ENCODE measurements around the gene XYLT1. TPM values are rescaled to one million over a fixed set of nuclear protein-coding genes. Genes with fewer than 3 reads are reported as not detected.
A peak's percentile ranks its signal among the peaks of the same experiment; 100 is the strongest.

Gene XYLT1
- total and polyA plus RNA-seq, 7 donors = 0.67 to 2.5 (median 1.7) TPM

GRCh38 chr16:17417740-17418139, 53.0 kb downstream of the XYLT1 start:
- Histone ChIP-seq H3K36me3 (ENCODE audit: insufficient read depth in 1 of 2, low read depth in 1 of 2) (no peaks in the 10 kb centered on the region), H3K4me3 (no peak overlapping the region), H3K9me3 (no peaks in the 10 kb centered on the region), H3K4me1 (no peaks in the 10 kb centered on the region), H3K27me3 (ENCODE audit: insufficient read depth in 3 of 3, low read length in 2 of 3) (peaks cover 0 to 2% (median 0%) of the 10 kb centered on the region in 3 donors), H3K27ac (no peak overlapping the region)
- intact Hi-C loops (cut with DNase I) = no loop called here
- TF ChIP-seq, protein P1, sequence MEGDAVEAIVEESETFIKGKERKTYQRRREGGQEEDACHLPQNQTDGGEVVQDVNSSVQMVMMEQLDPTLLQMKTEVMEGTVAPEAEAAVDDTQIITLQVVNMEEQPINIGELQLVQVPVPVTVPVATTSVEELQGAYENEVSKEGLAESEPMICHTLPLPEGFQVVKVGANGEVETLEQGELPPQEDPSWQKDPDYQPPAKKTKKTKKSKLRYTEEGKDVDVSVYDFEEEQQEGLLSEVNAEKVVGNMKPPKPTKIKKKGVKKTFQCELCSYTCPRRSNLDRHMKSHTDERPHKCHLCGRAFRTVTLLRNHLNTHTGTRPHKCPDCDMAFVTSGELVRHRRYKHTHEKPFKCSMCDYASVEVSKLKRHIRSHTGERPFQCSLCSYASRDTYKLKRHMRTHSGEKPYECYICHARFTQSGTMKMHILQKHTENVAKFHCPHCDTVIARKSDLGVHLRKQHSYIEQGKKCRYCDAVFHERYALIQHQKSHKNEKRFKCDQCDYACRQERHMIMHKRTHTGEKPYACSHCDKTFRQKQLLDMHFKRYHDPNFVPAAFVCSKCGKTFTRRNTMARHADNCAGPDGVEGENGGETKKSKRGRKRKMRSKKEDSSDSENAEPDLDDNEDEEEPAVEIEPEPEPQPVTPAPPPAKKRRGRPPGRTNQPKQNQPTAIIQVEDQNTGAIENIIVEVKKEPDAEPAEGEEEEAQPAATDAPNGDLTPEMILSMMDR (IDR thresholded peaks at IDR 0.05) = no peak
- 85 to 98% (median 98%) methylated on average over 2 of the region's 2 CpGs for WGBS, 3 donors
- ATAC-seq (no peak), DNase-seq (no peak)

DNA sequence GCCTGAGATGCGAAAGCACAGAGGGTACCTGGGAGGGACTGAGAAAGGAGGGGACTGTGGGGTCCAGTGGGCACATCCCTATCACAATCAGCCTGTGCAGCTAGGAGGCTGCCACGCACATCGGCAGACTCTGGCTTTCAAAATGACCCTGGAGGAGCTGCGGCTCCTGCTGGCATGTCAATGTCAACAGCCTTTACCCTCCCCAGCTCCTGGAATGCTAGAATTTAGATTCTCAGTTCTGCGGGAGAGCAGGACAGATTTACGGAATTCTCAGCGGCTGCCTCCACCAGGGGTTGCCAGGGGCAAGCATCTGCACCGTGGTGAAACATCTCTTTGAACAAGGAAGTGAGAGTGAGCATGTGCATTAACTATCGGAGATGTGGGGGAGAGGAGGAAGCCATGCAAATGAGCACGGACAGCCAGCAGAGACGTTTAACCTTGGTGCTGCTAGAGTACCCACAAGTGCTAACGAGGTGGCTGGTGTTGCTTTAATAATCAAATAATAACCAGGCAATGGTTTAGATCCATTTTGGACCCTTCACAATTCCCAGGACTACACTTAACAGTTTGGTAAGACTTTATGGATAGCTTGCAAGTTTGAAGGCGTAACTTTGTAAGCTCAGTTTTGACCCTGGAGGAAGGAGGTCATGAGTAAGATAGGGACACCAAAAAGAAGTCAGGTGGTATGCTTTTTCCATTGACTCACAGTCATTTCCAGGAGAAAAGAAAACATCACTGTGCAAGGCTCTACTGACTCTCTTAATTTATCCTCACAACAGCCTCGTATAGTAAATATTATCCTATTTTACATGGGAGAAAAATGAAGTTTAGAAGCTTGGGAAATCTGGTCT, 54.1 kb downstream of the XYLT1 start:
- Histone ChIP-seq H3K4me3 (no peak overlapping the region), H3K27me3 (ENCODE audit: insufficient read depth in 3 of 3, low read length in 2 of 3) (peaks cover 0 to 2% (median 0%) of the 10 kb centered on the region in 3 donors), H3K36me3 (ENCODE audit: insufficient read depth in 1 of 2, low read depth in 1 of 2) (no peaks in the 10 kb centered on the region), H3K9me3 (no peaks in the 10 kb centered on the region), H3K27ac (no peak overlapping the region), H3K4me1 (no peaks in the 10 kb centered on the region)
- no peak for DNase-seq
- TF ChIP-seq, protein P1 (IDR thresholded peaks at IDR 0.05) = no peak
- intact Hi-C loops (cut with DNase I) = no loop called here
- peak in 1 of 4 donors; percentile 41 for ATAC-seq
- 38 to 47% (median 44%) methylated on average over 14 of the region's 14 CpGs for WGBS, 3 donors

- ATAC-seq = no peak
- no peaks in the 10 kb centered on the region for H3K36me3 ChIP-seq (ENCODE audit: insufficient read depth in 1 of 2, low read depth in 1 of 2)
- intact Hi-C loops (cut with DNase I) = no loop called here
- TF ChIP-seq, protein P1 (IDR thresholded peaks at IDR 0.05) = no peak
- peaks cover 0 to 2% (median 0%) of the 10 kb centered on the region in 3 donors for H3K27me3 ChIP-seq (ENCODE audit: insufficient read depth in 3 of 3, low read length in 2 of 3)
- H3K4me3 ChIP-seq = no peak overlapping the region
- DNase-seq = no peak
- WGBS, 3 donors = 94 to 95% (median 94%) methylated on average over 8 of the region's 8 CpGs
- no peaks in the 10 kb centered on the region for H3K4me1 ChIP-seq
- H3K27ac ChIP-seq = no peak overlapping the region
- H3K9me3 ChIP-seq = no peaks in the 10 kb centered on the region
Observed at GRCh38 chr16:17414916-17415315, 55.8 kb downstream of the XYLT1 start.

- no peaks in the 10 kb centered on the region for H3K9me3 ChIP-seq
- peaks cover 0 to 2% (median 0%) of the 10 kb centered on the region in 3 donors for H3K27me3 ChIP-seq (ENCODE audit: insufficient read depth in 3 of 3, low read length in 2 of 3)
- H3K4me3 ChIP-seq = no peak overlapping the region
- no peaks in the 10 kb centered on the region for H3K36me3 ChIP-seq (ENCODE audit: insufficient read depth in 1 of 2, low read depth in 1 of 2)
- DNase-seq (no peak), ATAC-seq (no peak)
- H3K27ac ChIP-seq = no peak overlapping the region
- 81 to 86% (median 81%) methylated on average over 8 of the region's 8 CpGs for WGBS, 3 donors
- intact Hi-C loops (cut with DNase I) = no loop called here
- TF ChIP-seq, protein P1 (IDR thresholded peaks at IDR 0.05) = no peak
- H3K4me1 ChIP-seq = no peaks in the 10 kb centered on the region
Observed at GRCh38 chr16:17414421-17414820, 56.3 kb downstream of the XYLT1 start.

All from psoas muscle (tissue), 8 donors.